Fibroblast of the aortic adventitia (primary cell): Measurements from ENCODE around the gene SYVN1. TPM values are rescaled to one million over a fixed set of nuclear protein-coding genes. Genes with fewer than 3 reads are reported as not detected.
A peak's percentile ranks its signal among the peaks of the same experiment; 100 is the strongest.

Experiments
- DNase-seq: peaks from one replicate; pipeline ENCODE4 v3.0.0-alpha.2; 2010; ENCODE audit warnings: low read depth
- H3K4me3 ChIP-seq: 2 replicates; pipeline ENCODE4 v1.5.1; 2011; ENCODE audit warnings: low read depth, mild to moderate bottlenecking, control low read depth, low read length, moderate library complexity
- total RNA-seq: library from RNA; depleted of rRNA; stranded (reverse); fragments of >200 nt; gene quantifications from 2 replicates; pipeline ENCODE4 v1.2.3, GENCODE V29; 2012; ENCODE audit warnings: low replicate concordance
- TF ChIP-seq, protein P1 (sequence below): IDR thresholded peaks from 2 replicates; pipeline ENCODE4 v1.5.1; 2011; ENCODE audit warnings: mild to moderate bottlenecking, low read length, control low read depth, inconsistent platforms; ENCODE audit not compliant: insufficient read depth

Gene SYVN1
- total RNA-seq, 1 donor, result 24.3 TPM

DNA sequence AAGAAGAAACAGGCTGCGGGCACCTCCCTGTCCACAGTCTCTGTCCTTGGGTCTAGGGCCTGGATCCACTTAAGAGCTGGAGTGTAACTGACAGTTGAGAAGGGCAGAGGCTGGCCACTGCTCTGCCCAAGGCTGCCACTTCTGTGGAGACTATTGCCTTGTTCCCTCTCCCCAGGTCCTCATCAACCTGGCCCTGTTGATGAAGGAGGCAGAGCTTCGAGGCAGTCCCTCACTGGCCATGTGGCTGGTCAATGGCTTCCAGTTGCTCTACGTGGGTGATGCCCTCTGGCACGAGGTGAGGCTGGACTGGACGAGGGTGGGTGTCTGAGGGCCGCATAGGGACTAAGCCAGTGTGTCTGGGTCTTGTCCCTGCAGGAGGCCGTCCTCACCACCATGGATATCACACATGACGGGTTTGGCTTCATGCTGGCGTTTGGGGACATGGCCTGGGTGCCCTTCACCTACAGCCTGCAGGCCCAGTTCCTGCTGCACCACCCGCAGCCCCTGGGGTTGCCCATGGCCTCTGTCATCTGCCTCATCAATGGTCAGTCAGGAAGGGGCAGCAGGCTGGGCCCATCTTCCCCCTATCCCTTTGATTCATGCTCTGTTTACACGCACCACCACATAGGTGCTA lies 19.7 kb downstream of the SYVN1 start:
- no peak for DNase-seq
- TF ChIP-seq, protein P1, sequence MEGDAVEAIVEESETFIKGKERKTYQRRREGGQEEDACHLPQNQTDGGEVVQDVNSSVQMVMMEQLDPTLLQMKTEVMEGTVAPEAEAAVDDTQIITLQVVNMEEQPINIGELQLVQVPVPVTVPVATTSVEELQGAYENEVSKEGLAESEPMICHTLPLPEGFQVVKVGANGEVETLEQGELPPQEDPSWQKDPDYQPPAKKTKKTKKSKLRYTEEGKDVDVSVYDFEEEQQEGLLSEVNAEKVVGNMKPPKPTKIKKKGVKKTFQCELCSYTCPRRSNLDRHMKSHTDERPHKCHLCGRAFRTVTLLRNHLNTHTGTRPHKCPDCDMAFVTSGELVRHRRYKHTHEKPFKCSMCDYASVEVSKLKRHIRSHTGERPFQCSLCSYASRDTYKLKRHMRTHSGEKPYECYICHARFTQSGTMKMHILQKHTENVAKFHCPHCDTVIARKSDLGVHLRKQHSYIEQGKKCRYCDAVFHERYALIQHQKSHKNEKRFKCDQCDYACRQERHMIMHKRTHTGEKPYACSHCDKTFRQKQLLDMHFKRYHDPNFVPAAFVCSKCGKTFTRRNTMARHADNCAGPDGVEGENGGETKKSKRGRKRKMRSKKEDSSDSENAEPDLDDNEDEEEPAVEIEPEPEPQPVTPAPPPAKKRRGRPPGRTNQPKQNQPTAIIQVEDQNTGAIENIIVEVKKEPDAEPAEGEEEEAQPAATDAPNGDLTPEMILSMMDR, result no peak
- no peak overlapping the region for H3K4me3 ChIP-seq

DNA sequence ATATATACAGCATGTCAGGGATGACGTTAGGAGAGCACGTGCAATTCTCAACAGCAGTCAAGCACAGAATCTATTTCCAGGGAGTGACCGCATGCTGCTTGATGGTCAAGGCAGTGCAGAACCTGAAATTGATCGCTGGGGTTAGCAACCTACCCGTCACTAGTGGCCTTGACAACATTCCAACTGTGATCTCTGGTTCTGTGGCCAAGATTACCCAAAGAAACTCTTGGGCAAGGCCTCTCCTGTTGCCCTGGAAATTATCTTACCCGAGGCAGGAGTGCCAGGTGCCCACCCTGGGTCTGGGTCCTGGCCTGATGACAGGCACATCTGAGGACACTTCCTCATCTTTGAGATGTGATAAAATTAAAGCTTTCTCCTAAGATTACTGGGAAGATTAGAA lies 20.5 kb downstream of the SYVN1 start:
- TF ChIP-seq, protein P1, result no peak
- DNase-seq, result no peak
- H3K4me3 ChIP-seq, result no peak overlapping the region

DNA sequence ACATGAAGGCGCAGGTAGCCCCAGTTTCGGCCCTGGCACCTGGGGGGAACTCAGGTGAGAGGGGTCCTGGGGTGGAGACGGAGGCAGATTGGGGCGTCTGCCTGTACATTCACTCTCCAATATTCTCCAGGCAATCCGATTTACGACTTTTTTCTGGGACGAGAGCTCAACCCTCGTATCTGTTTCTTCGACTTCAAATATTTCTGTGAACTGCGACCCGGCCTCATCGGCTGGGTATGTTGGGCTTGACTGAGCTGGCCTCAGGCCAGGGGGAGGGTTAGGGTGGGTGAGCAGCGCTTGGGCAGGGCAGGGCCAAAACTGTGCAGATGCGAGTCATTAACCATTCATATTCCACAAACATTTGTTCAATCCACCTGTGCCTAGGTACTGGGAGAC lies 21.0 kb downstream of the SYVN1 start:
- TF ChIP-seq, protein P1, result no peak
- H3K4me3 ChIP-seq, result no peak overlapping the region
- no peak for DNase-seq

DNA sequence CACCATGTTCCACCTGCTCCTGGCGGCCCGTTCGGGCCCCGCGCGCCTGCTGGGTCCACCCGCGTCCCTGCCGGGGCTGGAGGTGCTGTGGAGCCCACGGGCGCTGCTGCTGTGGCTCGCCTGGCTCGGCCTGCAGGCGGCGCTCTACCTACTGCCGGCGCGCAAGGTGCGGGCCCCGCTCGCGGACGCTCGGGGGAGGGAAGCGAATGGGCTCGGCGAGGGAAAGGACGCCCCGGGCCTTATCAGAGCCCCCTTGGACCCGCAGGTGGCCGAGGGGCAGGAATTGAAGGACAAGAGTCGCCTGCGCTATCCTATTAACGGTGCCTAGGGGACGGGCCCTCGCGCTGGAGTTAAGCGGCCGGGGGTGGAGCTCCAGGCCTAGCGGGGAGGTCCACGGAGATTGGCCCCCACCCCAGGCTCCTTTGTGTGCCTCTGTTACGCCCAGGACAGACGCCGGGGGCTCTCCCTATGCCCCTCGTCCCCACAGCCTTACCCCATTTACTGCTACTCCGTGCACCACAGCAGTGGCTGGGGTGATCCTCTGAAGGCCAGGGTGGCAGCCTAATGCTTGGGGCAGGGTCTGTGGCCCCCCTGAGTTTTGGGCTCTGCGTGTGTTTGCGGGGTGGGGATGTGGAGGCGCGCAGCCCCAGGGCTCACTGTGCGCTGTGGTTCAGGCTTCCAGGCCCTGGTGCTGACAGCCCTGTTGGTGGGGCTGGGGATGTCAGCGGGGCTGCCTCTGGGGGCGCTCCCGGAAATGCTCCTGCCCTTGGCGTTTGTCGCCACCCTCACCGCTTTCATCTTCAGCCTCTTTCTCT lies 21.6 kb downstream of the SYVN1 start:
- peak; percentile 28 for DNase-seq
- TF ChIP-seq, protein P1, result peak; percentile 70
- H3K4me3 ChIP-seq, result peak overlapping the region; percentile 66

DNA sequence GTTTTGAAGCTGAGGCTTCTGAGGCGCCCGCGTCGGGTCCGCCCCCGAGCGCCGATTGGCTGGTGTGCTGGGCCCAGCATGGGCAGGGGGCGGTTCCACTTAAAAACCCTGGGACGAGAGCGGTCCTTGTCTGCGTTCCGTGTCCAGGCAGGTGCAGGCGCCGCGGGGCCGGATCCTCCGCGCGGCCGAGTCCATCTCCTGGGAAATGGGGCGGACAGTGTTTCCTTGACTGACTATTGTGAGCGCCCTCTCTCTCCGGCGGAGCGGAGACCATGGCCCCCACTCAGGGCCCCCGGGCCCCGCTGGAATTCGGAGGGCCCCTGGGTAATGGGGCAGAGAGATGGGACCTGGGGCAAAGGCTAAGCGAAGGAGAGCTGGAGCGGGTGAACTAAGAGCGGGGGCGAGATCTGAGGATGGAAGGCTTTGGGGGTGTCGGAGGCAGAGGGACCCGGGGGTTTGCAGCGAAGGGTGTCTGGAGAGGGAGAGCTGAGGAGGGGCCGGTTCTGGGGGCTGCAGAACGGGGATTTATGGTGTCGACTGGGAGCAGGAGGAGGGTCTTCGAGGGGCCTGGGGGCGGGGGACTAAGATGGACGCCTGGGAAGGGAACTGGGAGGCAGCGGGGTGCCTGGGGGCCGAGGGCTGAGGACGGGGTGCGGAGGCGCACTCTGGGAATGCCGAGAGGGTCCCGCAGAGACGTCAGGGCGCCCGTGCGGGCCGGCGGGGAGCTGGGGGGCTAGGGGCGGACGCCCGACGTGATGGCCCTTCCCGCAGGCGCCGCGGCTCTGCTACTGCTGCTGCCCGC lies 22.4 kb downstream of the SYVN1 start, which contains the start of gene TM7SF2:
Gene TM7SF2 (plus strand): TSS at position 129 of the 802 bp plus-strand sequence. CDS start 144 bp downstream, at position 273.
- TF ChIP-seq, protein P1, result no peak
- peak; percentile 81 for DNase-seq
- peak within 1 kb of the TSS; percentile 66 for H3K4me3 ChIP-seq

DNA sequence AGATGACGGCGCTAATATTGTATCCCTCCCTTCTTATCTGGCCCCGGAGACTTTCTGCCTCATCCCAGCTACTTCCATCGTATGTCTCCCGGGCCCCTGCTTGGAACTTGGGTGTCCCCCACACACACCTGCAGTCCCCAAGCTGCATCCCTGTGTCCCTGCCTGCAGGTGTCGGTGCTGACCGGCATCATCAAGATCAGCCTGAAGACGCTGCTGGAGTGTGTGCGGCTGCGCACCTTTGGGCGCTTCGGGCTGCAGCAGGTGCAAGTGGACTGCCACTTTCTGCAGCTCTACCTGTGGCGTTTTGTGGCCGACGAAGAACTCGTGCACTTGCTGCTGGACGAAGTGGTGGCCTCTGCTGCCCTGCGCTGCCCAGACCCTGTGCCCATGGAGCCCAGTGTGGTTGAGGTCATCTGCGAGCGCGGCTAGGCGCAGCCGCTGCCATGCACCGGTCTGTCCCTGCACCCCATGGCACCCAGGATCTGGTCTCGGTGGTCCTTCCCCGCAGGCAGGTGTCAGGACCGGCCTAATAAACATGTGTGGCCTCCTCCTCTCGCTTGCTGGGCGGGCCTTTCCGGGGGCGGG lies 23.1 kb downstream of the SYVN1 start:
- H3K4me3 ChIP-seq, result no peak overlapping the region
- DNase-seq, result no peak
- TF ChIP-seq, protein P1, result no peak
